Upper lobe of left lung (tissue), 6 donors: ENCODE data around the gene RPS6KL1. TPM values are rescaled to one million over a fixed set of nuclear protein-coding genes. Genes with fewer than 3 reads are reported as not detected.

ENCODE experiments used
- ATAC-seq, 2 donors: fragments of 200-7000 bp; cut with Tn5 transposase; one replicate each; pipeline ENCODE4 v1.9.1; 2022; ENCODE audit warnings: mild to moderate bottlenecking in 2 of 2, moderate library complexity in 2 of 2; ENCODE audit not compliant: low FRiP score in 2 of 2
- DNase-seq, 2 donors: peaks; one replicate each; pipeline ENCODE4 v3.0.0-alpha.2; 2019 to 2020
- H3K27ac ChIP-seq, 4 donors: fragments of 200-600 bp; sonication (generic); one replicate each; pipeline ENCODE4 v1.5.1; 2016 to 2019
- H3K27me3 ChIP-seq, 4 donors: fragments of 200-600 bp; sonication (generic); one replicate each; pipeline ENCODE4 v1.5.1; 2017 to 2019
- H3K36me3 ChIP-seq, 4 donors: fragments of 200-600 bp; sonication (generic); one replicate each; pipeline ENCODE4 v1.5.1; 2016 to 2019
- H3K4me1 ChIP-seq, 4 donors: fragments of 200-600 bp; sonication (generic); one replicate each; pipeline ENCODE4 v1.5.1; 2018 to 2019
- H3K4me3 ChIP-seq, 4 donors: fragments of 200-600 bp; sonication (generic); one replicate each; pipeline ENCODE4 v1.5.1; 2017 to 2019; ENCODE audit warnings: mild to moderate bottlenecking in 2 of 4, moderate library complexity in 1 of 4
- H3K9me3 ChIP-seq, 4 donors: fragments of 200-600 bp; sonication (generic); one replicate each; pipeline ENCODE4 v1.5.1; 2018 to 2019
- EP300 ChIP-seq, 4 donors: sonication (generic); formaldehyde crosslinking; IDR thresholded peaks; one replicate each; pipeline ENCODE4 v1.5.1; 2017; ENCODE audit warnings: antibody characterized with exemption in 4 of 4, control low read depth in 2 of 4
- POLR2A ChIP-seq, 4 donors: fragments of 450-650 bp; IDR thresholded peaks; one replicate each; pipeline ENCODE4 v1.5.1; 2016 to 2017; ENCODE audit warnings: antibody characterized with exemption in 4 of 4, mild to moderate bottlenecking in 2 of 4
- POLR2AphosphoS5 ChIP-seq, 2 donors: sonication (generic); formaldehyde crosslinking; IDR thresholded peaks; one replicate each; pipeline ENCODE4 v1.5.1; 2017; ENCODE audit warnings: antibody characterized with exemption in 2 of 2
- WGBS, 2 donors: methylation state at CpG; one replicate each; pipeline ENCODE4 v1.1.5; 2017 to 2018; 5-methylcytosine and 5-hydroxymethylcytosine counted together
- total RNA-seq, 6 donors: library from RNA; depleted of rRNA in 4 of 6; stranded (reverse); fragments of >200 nt in 4 of 6; gene quantifications; one replicate each; pipeline versions ENCODE4 v1.1.0 to v1.2.1, GENCODE V29; 2016 to 2021
- TF ChIP-seq, protein P1 (sequence below), 6 experiments: fragments of 450-650 bp in 4 of 6; fragments of 200-600 bp in 2 of 6; sonication (generic) in 2 of 6; IDR thresholded peaks; one replicate each; pipeline ENCODE4 v1.5.1; 2016 to 2019; ENCODE audit warnings: antibody characterized with exemption in 6 of 6
- donor health status: DM: no; HTN: no; CAD: no; lungs with moderate emphysema.
- donor health status: DM: no; HTN: yes; CAD: no; lungs with severe emphysema.

The RPS6KL1 gene
- total RNA-seq, 6 donors from 2014 or later = 3.4 to 29.3 (median 7.3) TPM

GRCh38 chr14:74871819-74872218 is 51.2 kb downstream of the RPS6KL1 start:
- Histone ChIP-seq H3K27ac (no peak overlapping the region), H3K4me1 (peaks cover 0 to 5% (median 2%) of the 10 kb centered on the region in 4 donors), H3K27me3 (no peaks in the 10 kb centered on the region), H3K9me3 (no peaks in the 10 kb centered on the region), H3K4me3 (no peak overlapping the region), H3K36me3 (no peaks in the 10 kb centered on the region)
- DNase-seq = no peak
- WGBS, 2 donors = 84 to 86% methylated on average over 4 of the region's 4 CpGs
- no peak for ATAC-seq
- TF ChIP-seq, protein P1, sequence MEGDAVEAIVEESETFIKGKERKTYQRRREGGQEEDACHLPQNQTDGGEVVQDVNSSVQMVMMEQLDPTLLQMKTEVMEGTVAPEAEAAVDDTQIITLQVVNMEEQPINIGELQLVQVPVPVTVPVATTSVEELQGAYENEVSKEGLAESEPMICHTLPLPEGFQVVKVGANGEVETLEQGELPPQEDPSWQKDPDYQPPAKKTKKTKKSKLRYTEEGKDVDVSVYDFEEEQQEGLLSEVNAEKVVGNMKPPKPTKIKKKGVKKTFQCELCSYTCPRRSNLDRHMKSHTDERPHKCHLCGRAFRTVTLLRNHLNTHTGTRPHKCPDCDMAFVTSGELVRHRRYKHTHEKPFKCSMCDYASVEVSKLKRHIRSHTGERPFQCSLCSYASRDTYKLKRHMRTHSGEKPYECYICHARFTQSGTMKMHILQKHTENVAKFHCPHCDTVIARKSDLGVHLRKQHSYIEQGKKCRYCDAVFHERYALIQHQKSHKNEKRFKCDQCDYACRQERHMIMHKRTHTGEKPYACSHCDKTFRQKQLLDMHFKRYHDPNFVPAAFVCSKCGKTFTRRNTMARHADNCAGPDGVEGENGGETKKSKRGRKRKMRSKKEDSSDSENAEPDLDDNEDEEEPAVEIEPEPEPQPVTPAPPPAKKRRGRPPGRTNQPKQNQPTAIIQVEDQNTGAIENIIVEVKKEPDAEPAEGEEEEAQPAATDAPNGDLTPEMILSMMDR (IDR thresholded peaks at IDR 0.05) = no peak
- TF ChIP-seq POLR2A (IDR thresholded peaks at IDR 0.05) (no peak), POLR2AphosphoS5 (IDR thresholded peaks at IDR 0.05) (no peak), EP300 (IDR thresholded peaks at IDR 0.05) (no peak)

DNA sequence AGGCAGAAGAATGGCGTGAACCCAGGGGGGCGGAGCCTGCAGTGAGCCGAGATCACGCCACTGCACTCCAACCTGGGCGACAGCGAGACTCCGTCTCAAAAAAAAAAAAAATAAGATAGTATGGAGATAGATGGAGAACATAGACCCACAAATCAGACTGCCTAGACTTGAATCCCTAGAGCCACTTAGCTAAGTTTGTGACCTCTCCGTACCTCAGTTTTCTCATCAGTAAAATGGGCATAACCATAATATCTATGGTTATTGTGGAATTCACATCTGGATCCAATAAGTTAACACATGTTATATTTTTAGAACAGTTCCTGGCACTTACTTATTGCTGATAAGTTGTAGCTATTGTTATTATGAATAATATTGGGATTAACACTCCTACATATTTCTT is 54.3 kb downstream of the RPS6KL1 start:
- no peak for TF ChIP-seq EP300 (IDR thresholded peaks at IDR 0.05)
- no peak for TF ChIP-seq POLR2AphosphoS5 (IDR thresholded peaks at IDR 0.05)
- no peak for TF ChIP-seq POLR2A (IDR thresholded peaks at IDR 0.05)
- TF ChIP-seq, protein P1 (IDR thresholded peaks at IDR 0.05) = no peak
- H3K4me1 ChIP-seq = peaks cover 0 to 8% (median under 1%) of the 10 kb centered on the region in 4 donors
- H3K36me3 ChIP-seq = no peaks in the 10 kb centered on the region
- DNase-seq = no peak
- H3K9me3 ChIP-seq = no peaks in the 10 kb centered on the region
- ATAC-seq = no peak
- no peak overlapping the region for H3K4me3 ChIP-seq
- no peaks in the 10 kb centered on the region for H3K27me3 ChIP-seq
- no peak overlapping the region for H3K27ac ChIP-seq
- WGBS, 2 donors = 94 to 96% methylated on average over 8 of the region's 8 CpGs

GRCh38 chr14:74867673-74868072 is 55.4 kb downstream of the RPS6KL1 start:
- DNase-seq (no peak), ATAC-seq (peak in 1 of 2 donors; percentile 42)
- Histone ChIP-seq H3K4me3 (no peak overlapping the region), H3K27ac (no peak overlapping the region), H3K36me3 (no peaks in the 10 kb centered on the region), H3K27me3 (no peaks in the 10 kb centered on the region), H3K9me3 (no peaks in the 10 kb centered on the region), H3K4me1 (peaks cover 0 to 10% (median 4%) of the 10 kb centered on the region in 4 donors)
- WGBS, 2 donors = 36 to 40% methylated on average over 5 of the region's 5 CpGs
- TF ChIP-seq POLR2A (IDR thresholded peaks at IDR 0.05) = no peak
- TF ChIP-seq, protein P1 (IDR thresholded peaks at IDR 0.05) = no peak
- no peak for TF ChIP-seq EP300 (IDR thresholded peaks at IDR 0.05)
- no peak for TF ChIP-seq POLR2AphosphoS5 (IDR thresholded peaks at IDR 0.05)

DNA sequence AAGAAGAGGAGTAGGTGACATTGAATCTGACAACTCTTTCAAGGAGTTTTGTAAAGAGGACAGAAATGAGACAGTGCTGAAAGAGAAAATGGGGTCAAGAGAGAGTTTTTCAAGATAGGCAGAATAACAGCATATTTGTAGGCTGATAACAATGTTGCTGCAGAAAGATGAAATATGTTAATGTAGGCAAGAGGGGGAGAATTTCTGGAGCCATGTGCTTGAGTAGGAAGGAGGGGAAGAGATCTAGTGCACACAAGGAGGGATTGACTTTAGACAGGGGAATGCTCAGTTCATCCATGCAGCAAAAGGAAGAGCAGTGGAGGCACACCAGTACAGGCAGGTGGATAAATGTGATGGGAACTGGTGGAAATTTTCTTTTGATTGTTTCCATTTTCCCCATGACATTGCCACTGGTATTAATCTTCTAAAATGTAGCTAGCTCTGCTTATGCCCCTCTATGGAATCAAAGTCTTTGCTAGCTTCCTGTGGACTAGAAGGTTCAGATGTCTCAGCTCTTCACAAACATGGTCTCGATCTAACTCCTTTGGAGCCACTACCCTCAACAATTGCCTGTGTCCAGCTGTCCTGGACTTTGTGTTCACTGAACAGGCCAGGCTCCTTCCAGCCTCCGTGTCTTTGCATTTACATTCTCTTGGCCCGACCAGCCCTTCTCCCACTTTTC is 56.2 kb downstream of the RPS6KL1 start:
- Histone ChIP-seq H3K27me3 (no peaks in the 10 kb centered on the region), H3K36me3 (no peaks in the 10 kb centered on the region), H3K27ac (no peak overlapping the region), H3K9me3 (no peaks in the 10 kb centered on the region), H3K4me1 (peaks cover 0 to 10% (median 4%) of the 10 kb centered on the region in 4 donors), H3K4me3 (no peak overlapping the region)
- WGBS, 2 donors = 82 to 92% methylated on average over 3 of the region's 3 CpGs
- no peak for DNase-seq
- no peak for ATAC-seq
- TF ChIP-seq POLR2A (IDR thresholded peaks at IDR 0.05) (no peak), POLR2AphosphoS5 (IDR thresholded peaks at IDR 0.05) (no peak), EP300 (IDR thresholded peaks at IDR 0.05) (no peak)
- TF ChIP-seq, protein P1 (IDR thresholded peaks at IDR 0.05) = no peak

GRCh38 chr14:74865156-74865555 is 57.9 kb downstream of the RPS6KL1 start:
- H3K27me3 ChIP-seq = no peaks in the 10 kb centered on the region
- TF ChIP-seq POLR2A (IDR thresholded peaks at IDR 0.05) (no peak), POLR2AphosphoS5 (IDR thresholded peaks at IDR 0.05) (no peak), EP300 (IDR thresholded peaks at IDR 0.05) (no peak)
- TF ChIP-seq, protein P1 (IDR thresholded peaks at IDR 0.05) = no peak
- no peaks in the 10 kb centered on the region for H3K36me3 ChIP-seq
- DNase-seq (no peak), ATAC-seq (no peak)
- no peaks in the 10 kb centered on the region for H3K9me3 ChIP-seq
- H3K4me1 ChIP-seq = peaks cover 0 to 18% (median 5%) of the 10 kb centered on the region in 4 donors
- H3K27ac ChIP-seq = no peak overlapping the region
- WGBS, 2 donors = 91 to 96% methylated on average over 5 of the region's 5 CpGs
- H3K4me3 ChIP-seq = no peak overlapping the region
